ENCODE measurements around the gene APOC1. TPM values are rescaled to one million over a fixed set of nuclear protein-coding genes. Genes with fewer than 3 reads are reported as not detected.
"Not testable (repeated sequence)": the region's sequence is repeated elsewhere in the genome, so short reads cannot be mapped to it uniquely, and the experiment has no call there.

The APOC1 gene
- total RNA-seq (3.5 TPM), polyA plus RNA-seq (26.9 TPM)

- H3K4me3 ChIP-seq (ENCODE audit: low read depth, low read length): peak within 1 kb of the TSS; percentile 28
- not testable (repeated sequence) for H3K27ac ChIP-seq (ENCODE audit: low read depth); H3K4me1 ChIP-seq (ENCODE audit: insufficient read depth); H3K36me3 ChIP-seq (ENCODE audit: insufficient read depth)
- DNase-seq (ENCODE audit: extremely low spot score): peak; percentile 74
- 8% methylated on average over 27 of the region's 28 CpGs for WGBS
Observed at GRCh38 chr19:44914433-44915206, at the start of gene APOC1. Gene APOC1, plus strand, starts transcription at chr19:44914608. Its CDS starts 284 bp downstream, at chr19:44914892.

DNA sequence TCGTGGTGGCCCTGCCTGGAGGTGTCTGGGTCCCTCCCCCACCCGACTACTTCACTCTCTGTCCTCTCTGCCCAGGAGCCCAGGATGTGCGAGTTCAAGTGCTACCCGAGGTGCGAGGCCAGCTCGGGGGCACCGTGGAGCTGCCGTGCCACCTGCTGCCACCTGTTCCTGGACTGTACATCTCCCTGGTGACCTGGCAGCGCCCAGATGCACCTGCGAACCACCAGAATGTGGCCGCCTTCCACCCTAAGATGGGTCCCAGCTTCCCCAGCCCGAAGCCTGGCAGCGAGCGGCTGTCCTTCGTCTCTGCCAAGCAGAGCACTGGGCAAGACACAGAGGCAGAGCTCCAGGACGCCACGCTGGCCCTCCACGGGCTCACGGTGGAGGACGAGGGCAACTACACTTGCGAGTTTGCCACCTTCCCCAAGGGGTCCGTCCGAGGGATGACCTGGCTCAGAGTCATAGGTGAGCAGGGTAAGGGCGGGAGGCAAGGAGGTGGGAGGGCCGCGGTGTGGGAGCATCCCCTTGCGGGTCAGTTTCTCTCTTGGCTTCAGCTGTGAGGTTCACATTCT lies 49.1 kb upstream of the APOC1 start:
- DNase-seq (ENCODE audit: extremely low spot score): no peak
- H3K36me3 ChIP-seq (ENCODE audit: insufficient read depth): peaks cover 2% of the 10 kb centered on the region
- no peak overlapping the region for H3K27ac ChIP-seq (ENCODE audit: low read depth)
- no peak overlapping the region for H3K4me3 ChIP-seq (ENCODE audit: low read depth, low read length)
- H3K4me1 ChIP-seq (ENCODE audit: insufficient read depth): no peaks in the 10 kb centered on the region
- WGBS: 93% methylated on average over 27 of the region's 27 CpGs

DNA sequence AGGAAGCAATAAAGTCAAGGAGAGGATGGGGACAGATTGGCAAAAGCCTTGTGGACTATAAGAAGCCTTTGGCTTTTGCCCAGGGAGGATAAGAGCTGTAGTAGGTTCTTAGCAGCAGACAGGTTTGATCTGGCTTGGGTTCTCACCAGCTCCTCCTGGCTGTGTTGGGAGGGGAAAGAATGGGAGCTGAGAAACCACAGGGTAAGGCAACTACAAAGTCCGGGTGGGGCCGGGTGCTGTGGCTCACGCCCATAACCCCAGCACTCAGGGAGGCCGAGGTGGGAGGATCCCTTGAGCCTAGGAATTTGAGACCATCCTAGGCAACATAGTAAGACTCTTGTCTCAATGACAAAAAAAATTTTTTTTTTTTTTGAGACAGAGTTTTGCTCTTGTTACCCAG lies 47.7 kb upstream of the APOC1 start:
- no peak overlapping the region for H3K4me3 ChIP-seq (ENCODE audit: low read depth, low read length)
- DNase-seq (ENCODE audit: extremely low spot score): no peak
- WGBS: 96% methylated on average over 4 of the region's 4 CpGs
- no peak overlapping the region for H3K27ac ChIP-seq (ENCODE audit: low read depth)
- no peaks in the 10 kb centered on the region for H3K4me1 ChIP-seq (ENCODE audit: insufficient read depth)
- peaks cover 2% of the 10 kb centered on the region for H3K36me3 ChIP-seq (ENCODE audit: insufficient read depth)

DNA sequence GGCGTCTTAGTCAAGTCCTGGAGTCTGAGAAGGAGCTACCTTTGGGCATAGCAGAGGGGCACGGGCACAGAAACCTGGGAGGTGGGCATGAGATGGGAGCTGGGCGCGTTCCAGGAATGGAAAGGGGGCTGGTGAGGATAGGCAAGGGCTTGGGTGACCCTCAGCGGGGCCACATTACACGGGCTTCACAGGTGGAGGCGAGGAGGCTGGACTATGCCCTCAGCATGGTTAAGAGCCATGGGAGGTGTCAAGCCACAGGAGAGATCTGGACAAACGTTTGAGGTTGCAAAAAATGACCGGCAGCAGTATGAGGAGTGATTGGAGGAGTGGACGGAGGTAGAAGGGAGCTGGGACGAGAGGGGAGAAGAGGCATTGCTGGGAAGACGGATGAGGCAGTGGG lies 46.8 kb upstream of the APOC1 start:
- H3K27ac ChIP-seq (ENCODE audit: low read depth): no peak overlapping the region
- H3K4me1 ChIP-seq (ENCODE audit: insufficient read depth): no peaks in the 10 kb centered on the region
- no peak overlapping the region for H3K4me3 ChIP-seq (ENCODE audit: low read depth, low read length)
- WGBS: 93% methylated on average over 12 of the region's 12 CpGs
- H3K36me3 ChIP-seq (ENCODE audit: insufficient read depth): peaks cover 6% of the 10 kb centered on the region
- no peak for DNase-seq (ENCODE audit: extremely low spot score)

GRCh38 chr19:44869733-44870470 lies 44.5 kb upstream of the APOC1 start:
- whole genome bisulfite sequencing: 58% methylated on average over 13 of the region's 13 CpGs
- Histone ChIP-seq H3K36me3 (ENCODE audit: insufficient read depth) (peaks cover 6% of the 10 kb centered on the region), H3K4me3 (ENCODE audit: low read depth, low read length) (no peak overlapping the region), H3K4me1 (ENCODE audit: insufficient read depth) (no peaks in the 10 kb centered on the region), H3K27ac (ENCODE audit: low read depth) (no peak overlapping the region)
- no peak for DNase-seq (ENCODE audit: extremely low spot score)

GRCh38 chr19:44871809-44872208 lies 42.6 kb upstream of the APOC1 start:
- 93% methylated on average over 14 of the region's 14 CpGs for WGBS
- no peak for DNase-seq (ENCODE audit: extremely low spot score)
- peaks cover 4% of the 10 kb centered on the region for H3K36me3 ChIP-seq (ENCODE audit: insufficient read depth)
- no peaks in the 10 kb centered on the region for H3K4me1 ChIP-seq (ENCODE audit: insufficient read depth)
- H3K27ac ChIP-seq (ENCODE audit: low read depth): no peak overlapping the region
- H3K4me3 ChIP-seq (ENCODE audit: low read depth, low read length): no peak overlapping the region

- peaks cover 4% of the 10 kb centered on the region for H3K36me3 ChIP-seq (ENCODE audit: insufficient read depth)
- no peaks in the 10 kb centered on the region for H3K4me1 ChIP-seq (ENCODE audit: insufficient read depth)
- no peak for DNase-seq (ENCODE audit: extremely low spot score)
- 87% methylated on average over 4 of the region's 4 CpGs for WGBS
- H3K4me3 ChIP-seq (ENCODE audit: low read depth, low read length): no peak overlapping the region
- H3K27ac ChIP-seq (ENCODE audit: low read depth): no peak overlapping the region
Observed at GRCh38 chr19:44872661-44873060, 41.7 kb upstream of the APOC1 start.

- H3K4me3 ChIP-seq (ENCODE audit: low read depth, low read length): no peak overlapping the region
- 94% methylated on average over 16 of the region's 16 CpGs for WGBS
- H3K36me3 ChIP-seq (ENCODE audit: insufficient read depth): peaks cover 4% of the 10 kb centered on the region
- no peak overlapping the region for H3K27ac ChIP-seq (ENCODE audit: low read depth)
- no peaks in the 10 kb centered on the region for H3K4me1 ChIP-seq (ENCODE audit: insufficient read depth)
- no peak for DNase-seq (ENCODE audit: extremely low spot score)
Observed at GRCh38 chr19:44874317-44874716, 40.1 kb upstream of the APOC1 start.

GRCh38 chr19:44875666-44876451 lies 38.5 kb upstream of the APOC1 start:
- Histone ChIP-seq H3K4me1 (ENCODE audit: insufficient read depth) (no peaks in the 10 kb centered on the region), H3K4me3 (ENCODE audit: low read depth, low read length) (no peak overlapping the region), H3K36me3 (ENCODE audit: insufficient read depth) (peaks cover 4% of the 10 kb centered on the region), H3K27ac (ENCODE audit: low read depth) (no peak overlapping the region)
- 70% methylated on average over 22 of the region's 22 CpGs for WGBS
- DNase-seq (ENCODE audit: extremely low spot score): no peak

GRCh38 chr19:44876930-44877535 lies 37.4 kb upstream of the APOC1 start:
- Histone ChIP-seq H3K36me3 (ENCODE audit: insufficient read depth) (peaks cover 4% of the 10 kb centered on the region), H3K4me1 (ENCODE audit: insufficient read depth) (no peaks in the 10 kb centered on the region), H3K4me3 (ENCODE audit: low read depth, low read length) (no peak overlapping the region), H3K27ac (ENCODE audit: low read depth) (no peak overlapping the region)
- 63% methylated on average over 5 of the region's 5 CpGs for WGBS
- no peak for DNase-seq (ENCODE audit: extremely low spot score)

- H3K4me3 ChIP-seq (ENCODE audit: low read depth, low read length): no peak overlapping the region
- WGBS: 79% methylated on average over 26 of the region's 26 CpGs
- H3K4me1 ChIP-seq (ENCODE audit: insufficient read depth): no peaks in the 10 kb centered on the region
- no peak overlapping the region for H3K27ac ChIP-seq (ENCODE audit: low read depth)
- no peaks in the 10 kb centered on the region for H3K36me3 ChIP-seq (ENCODE audit: insufficient read depth)
- no peak for DNase-seq (ENCODE audit: extremely low spot score)
Observed at GRCh38 chr19:44878120-44878865, 36.1 kb upstream of the APOC1 start.

GRCh38 chr19:44879309-44880065 lies 34.9 kb upstream of the APOC1 start:
- Histone ChIP-seq H3K36me3 (ENCODE audit: insufficient read depth) (no peaks in the 10 kb centered on the region), H3K4me1 (ENCODE audit: insufficient read depth) (no peaks in the 10 kb centered on the region), H3K27ac (ENCODE audit: low read depth) (no peak overlapping the region), H3K4me3 (ENCODE audit: low read depth, low read length) (no peak overlapping the region)
- WGBS: 80% methylated on average over 18 of the region's 18 CpGs
- DNase-seq (ENCODE audit: extremely low spot score): no peak

Measured in urinary bladder (tissue), 4 donors.